OCI-LY1 (cell line): ENCODE measurements around the gene DLGAP4.

Experiments used
- EZH2 ChIP-seq: fragments of 200-600 bp; sonication (generic), shearing (Covaris generic); IDR thresholded peaks from 2 replicates; pipeline ENCODE4 v1.8.0; 2017; ENCODE audit warnings: borderline replicate concordance, mixed run types, mild to moderate bottlenecking, antibody characterized with exemption, low read length, moderate library complexity, mixed read lengths
- TF ChIP-seq, protein P1 (sequence below): fragments of 200-600 bp; sonication (generic), shearing (Covaris generic); IDR thresholded peaks from 2 replicates; pipeline ENCODE4 v1.5.1; 2017; ENCODE audit warnings: mild to moderate bottlenecking, antibody characterized with exemption, low read length, moderate library complexity, mixed read lengths

DNA sequence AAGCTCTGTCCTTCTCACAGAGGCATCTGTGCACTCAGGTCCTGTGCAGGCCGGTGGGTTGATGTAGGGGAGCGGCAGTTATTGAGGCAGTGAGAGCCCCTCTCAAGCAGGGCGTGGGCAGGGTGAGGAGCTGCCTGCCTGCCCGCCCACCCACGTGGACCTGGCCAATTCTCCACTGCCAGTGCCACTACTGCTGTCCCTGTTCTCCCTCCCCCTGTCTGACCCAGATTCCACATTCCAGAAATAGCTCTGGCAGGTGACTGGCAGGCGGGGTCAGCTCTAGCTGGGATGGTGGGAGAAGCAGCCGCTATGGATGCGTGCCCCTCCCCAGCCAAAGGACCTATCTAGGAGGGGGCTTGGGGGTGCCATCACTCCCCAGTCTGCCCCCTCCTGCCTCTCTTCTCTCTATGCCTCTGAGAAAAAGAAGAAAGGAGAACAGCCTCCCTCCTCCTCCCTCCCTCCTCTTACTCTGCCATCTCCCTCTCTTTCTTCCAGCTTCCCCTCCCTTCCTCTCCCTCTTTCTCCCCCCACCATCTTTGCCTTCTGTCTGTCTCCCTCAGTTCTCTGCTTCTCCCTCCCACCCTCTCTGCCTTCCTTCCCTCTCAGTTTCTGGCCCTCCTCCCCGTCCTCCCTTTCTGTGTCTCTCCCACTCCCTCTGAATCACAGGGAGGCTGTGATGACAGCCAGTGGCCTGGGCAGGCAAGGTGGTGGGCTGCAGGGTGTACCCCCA, 148.7 kb downstream of the DLGAP4 start:
- TF ChIP-seq, protein P1, sequence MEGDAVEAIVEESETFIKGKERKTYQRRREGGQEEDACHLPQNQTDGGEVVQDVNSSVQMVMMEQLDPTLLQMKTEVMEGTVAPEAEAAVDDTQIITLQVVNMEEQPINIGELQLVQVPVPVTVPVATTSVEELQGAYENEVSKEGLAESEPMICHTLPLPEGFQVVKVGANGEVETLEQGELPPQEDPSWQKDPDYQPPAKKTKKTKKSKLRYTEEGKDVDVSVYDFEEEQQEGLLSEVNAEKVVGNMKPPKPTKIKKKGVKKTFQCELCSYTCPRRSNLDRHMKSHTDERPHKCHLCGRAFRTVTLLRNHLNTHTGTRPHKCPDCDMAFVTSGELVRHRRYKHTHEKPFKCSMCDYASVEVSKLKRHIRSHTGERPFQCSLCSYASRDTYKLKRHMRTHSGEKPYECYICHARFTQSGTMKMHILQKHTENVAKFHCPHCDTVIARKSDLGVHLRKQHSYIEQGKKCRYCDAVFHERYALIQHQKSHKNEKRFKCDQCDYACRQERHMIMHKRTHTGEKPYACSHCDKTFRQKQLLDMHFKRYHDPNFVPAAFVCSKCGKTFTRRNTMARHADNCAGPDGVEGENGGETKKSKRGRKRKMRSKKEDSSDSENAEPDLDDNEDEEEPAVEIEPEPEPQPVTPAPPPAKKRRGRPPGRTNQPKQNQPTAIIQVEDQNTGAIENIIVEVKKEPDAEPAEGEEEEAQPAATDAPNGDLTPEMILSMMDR: no peak
- TF ChIP-seq EZH2: no peak
